K562 (cell line): Measurements from ENCODE around the gene SIRT4. TPM values are rescaled to one million over a fixed set of nuclear protein-coding genes. Genes with fewer than 3 reads are reported as not detected.

Experiments used
- ASH1L ChIP-seq: fragments of 450-650 bp; IDR thresholded peaks from 2 replicates; pipeline ENCODE4 v1.6.1; 2018; ENCODE audit warnings: borderline replicate concordance, mild to moderate bottlenecking, low read depth; ENCODE audit not compliant: partially characterized antibody
- CBX8 ChIP-seq: fragments of 200-600 bp; sonication (generic); IDR thresholded peaks from 2 replicates; pipeline ENCODE4 v1.6.1; 2012; ENCODE audit warnings: borderline replicate concordance, mixed run types, low read depth, mild to moderate bottlenecking, moderate library complexity, mixed read lengths, low read length, control low read depth, inconsistent platforms; ENCODE audit not compliant: poor library complexity, severe bottlenecking; ENCODE audit errors: extremely low read depth
- E2F3 ChIP-seq: fragments of 250-450 bp; sonication (Bioruptor Pico); IDR thresholded peaks from 2 replicates; pipeline ENCODE4 v1.4.0; 2020; ENCODE audit warnings: mild to moderate bottlenecking
- LCOR ChIP-seq: sonication (generic); formaldehyde crosslinking; IDR thresholded peaks from 2 replicates; pipeline ENCODE4 v1.8.0; 2022; ENCODE audit warnings: mild to moderate bottlenecking, missing genetic modification reagents
- MCM3 ChIP-seq: fragments of 450-650 bp; IDR thresholded peaks from 2 replicates; pipeline ENCODE4 v1.6.1; 2016
- RBM39 ChIP-seq: fragments of 200-400 bp; formaldehyde crosslinking; optimal IDR thresholded peaks from 2 replicates; pipeline ENCODE3; 2018; ENCODE audit warnings: low read depth, low read length
- ZNF507 ChIP-seq: conservative IDR thresholded peaks from 2 replicates; pipeline ENCODE4 v1.6.1; 2017; ENCODE audit warnings: missing genetic modification characterization, missing compliant biosample characterization
- polyA plus RNA-seq, 8 experiments: library from polyadenylated mRNA; depleted of rRNA in 4 of 8; stranded (reverse) in 5 of 8; unstranded in 3 of 8; fragments of >200 nt; fragmentation: Nextera tagmentation in 2 of 8; fragmentation: Illumina TruSeq in 1 of 8; extraction: Ambion mirVana in 2 of 8; extraction: Trizol in 1 of 8; gene quantifications; 2 replicates each; pipeline versions ENCODE4 v1.2.1 to v1.2.3, GENCODE V29; 2011 to 2014; ENCODE audit warnings: inconsistent platforms in 1 of 8, missing spikeins in 1 of 8
- total RNA-seq, 7 experiments: library from RNA; depleted of rRNA in 6 of 7; stranded (reverse); fragments of >200 nt in 6 of 7; fragmentation: Illumina TruSeq in 2 of 7; extraction: Trizol in 2 of 7; gene quantifications; 2 replicates each; pipeline versions ENCODE4 v1.2.1 to v1.2.3, GENCODE V29; 2011 to 2021; ENCODE audit warnings: low replicate concordance in 1 of 7
- TF ChIP-seq, protein P1 (sequence below): fragments of 200-400 bp; formaldehyde crosslinking; IDR thresholded peaks from 2 replicates; pipeline ENCODE4 v1.6.1; 2017; ENCODE audit warnings: mild to moderate bottlenecking, low read depth, low read length, moderate library complexity
- TF ChIP-seq, protein P2 (sequence below): fragments of 250-450 bp; sonication (Bioruptor Pico); IDR thresholded peaks from 2 replicates; pipeline ENCODE4 v1.8.0; 2022; ENCODE audit warnings: inconsistent platforms
- TF ChIP-seq, protein P3 (sequence below): fragments of 250-450 bp; sonication (Bioruptor Pico); IDR thresholded peaks from 2 replicates; pipeline ENCODE4 v1.8.0; 2022; ENCODE audit warnings: moderate library complexity, mild to moderate bottlenecking, inconsistent platforms
- TF ChIP-seq, protein P4 (sequence below), 2 experiments: fragments of 450-650 bp in 1 of 2; sonication (generic) in 1 of 2; formaldehyde crosslinking in 1 of 2; IDR thresholded peaks; 2 replicates each; pipeline versions ENCODE4 v1.7.1 to v1.9.0; 2016 to 2022; ENCODE audit warnings: inconsistent platforms in 1 of 2, mild to moderate bottlenecking in 1 of 2, missing genetic modification reagents in 1 of 2

Gene SIRT4
- total and polyA plus RNA-seq, 9 of the 15 experiments (the other 6 are each of a cell fraction or from before 2014, with no cell fraction given): 0.86 to 5.2 (median 2.4) TPM

DNA sequence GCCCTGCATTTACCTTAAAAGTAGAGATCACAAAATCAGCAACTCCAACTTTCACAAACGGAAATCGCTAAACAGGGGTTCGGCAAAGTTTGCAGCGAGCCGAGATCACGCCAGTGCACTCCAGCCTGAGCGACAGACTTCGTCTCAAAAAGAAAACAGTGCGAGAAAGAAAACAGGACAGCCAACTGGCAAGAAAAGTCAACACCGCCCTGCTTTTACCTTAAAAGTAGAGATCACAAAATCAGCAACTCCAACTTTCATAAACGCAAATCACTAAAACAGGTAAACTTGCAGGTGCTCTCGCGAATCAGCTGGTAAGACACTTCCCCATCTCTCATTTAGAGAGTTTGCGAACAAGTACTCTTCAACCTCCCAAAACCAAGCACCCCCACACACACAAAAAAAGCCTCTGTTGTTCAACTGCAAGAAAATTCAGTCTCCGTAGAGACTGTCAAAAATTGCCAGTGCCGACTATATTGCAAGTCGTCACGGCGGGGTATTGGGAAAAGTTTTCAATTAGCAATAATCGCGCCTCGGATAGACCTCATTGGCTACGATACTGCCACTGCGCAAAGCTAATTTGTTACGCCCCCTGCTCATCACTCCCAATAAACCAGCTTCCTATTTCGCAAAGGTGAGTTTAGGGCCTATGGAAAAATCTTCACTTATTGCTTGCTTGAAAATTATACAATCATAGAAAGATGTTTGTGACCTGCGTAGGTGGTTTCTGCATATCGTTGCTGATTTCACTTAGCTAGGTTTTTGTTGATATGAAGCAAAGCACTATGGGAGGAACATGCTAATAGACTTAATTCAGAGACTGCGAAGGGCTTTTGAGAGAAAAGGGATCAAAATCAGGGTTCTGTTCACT lies 9.2 kb upstream of the SIRT4 start, which contains the start of gene RNU4-1 (continued):
- TF ChIP-seq, protein P1, sequence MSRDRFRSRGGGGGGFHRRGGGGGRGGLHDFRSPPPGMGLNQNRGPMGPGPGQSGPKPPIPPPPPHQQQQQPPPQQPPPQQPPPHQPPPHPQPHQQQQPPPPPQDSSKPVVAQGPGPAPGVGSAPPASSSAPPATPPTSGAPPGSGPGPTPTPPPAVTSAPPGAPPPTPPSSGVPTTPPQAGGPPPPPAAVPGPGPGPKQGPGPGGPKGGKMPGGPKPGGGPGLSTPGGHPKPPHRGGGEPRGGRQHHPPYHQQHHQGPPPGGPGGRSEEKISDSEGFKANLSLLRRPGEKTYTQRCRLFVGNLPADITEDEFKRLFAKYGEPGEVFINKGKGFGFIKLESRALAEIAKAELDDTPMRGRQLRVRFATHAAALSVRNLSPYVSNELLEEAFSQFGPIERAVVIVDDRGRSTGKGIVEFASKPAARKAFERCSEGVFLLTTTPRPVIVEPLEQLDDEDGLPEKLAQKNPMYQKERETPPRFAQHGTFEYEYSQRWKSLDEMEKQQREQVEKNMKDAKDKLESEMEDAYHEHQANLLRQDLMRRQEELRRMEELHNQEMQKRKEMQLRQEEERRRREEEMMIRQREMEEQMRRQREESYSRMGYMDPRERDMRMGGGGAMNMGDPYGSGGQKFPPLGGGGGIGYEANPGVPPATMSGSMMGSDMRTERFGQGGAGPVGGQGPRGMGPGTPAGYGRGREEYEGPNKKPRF: no peak
- TF ChIP-seq RBM39 (peak; percentile 97), CBX8 (no peak), MCM3 (no peak), ZNF507 (no peak), ASH1L (peak; percentile 71), LCOR (CRISPR knock-in tag) (peak; percentile 85), E2F3 (CRISPR knock-in tag) (no peak)
- TF ChIP-seq, protein P2, sequence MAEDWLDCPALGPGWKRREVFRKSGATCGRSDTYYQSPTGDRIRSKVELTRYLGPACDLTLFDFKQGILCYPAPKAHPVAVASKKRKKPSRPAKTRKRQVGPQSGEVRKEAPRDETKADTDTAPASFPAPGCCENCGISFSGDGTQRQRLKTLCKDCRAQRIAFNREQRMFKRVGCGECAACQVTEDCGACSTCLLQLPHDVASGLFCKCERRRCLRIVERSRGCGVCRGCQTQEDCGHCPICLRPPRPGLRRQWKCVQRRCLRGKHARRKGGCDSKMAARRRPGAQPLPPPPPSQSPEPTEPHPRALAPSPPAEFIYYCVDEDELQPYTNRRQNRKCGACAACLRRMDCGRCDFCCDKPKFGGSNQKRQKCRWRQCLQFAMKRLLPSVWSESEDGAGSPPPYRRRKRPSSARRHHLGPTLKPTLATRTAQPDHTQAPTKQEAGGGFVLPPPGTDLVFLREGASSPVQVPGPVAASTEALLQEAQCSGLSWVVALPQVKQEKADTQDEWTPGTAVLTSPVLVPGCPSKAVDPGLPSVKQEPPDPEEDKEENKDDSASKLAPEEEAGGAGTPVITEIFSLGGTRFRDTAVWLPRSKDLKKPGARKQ: no peak
- TF ChIP-seq, protein P3, sequence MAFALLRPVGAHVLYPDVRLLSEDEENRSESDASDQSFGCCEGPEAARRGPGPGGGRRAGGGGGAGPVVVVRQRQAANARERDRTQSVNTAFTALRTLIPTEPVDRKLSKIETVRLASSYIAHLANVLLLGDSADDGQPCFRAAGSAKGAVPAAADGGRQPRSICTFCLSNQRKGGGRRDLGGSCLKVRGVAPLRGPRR (CRISPR knock-in tag): no peak
- TF ChIP-seq, protein P4, sequence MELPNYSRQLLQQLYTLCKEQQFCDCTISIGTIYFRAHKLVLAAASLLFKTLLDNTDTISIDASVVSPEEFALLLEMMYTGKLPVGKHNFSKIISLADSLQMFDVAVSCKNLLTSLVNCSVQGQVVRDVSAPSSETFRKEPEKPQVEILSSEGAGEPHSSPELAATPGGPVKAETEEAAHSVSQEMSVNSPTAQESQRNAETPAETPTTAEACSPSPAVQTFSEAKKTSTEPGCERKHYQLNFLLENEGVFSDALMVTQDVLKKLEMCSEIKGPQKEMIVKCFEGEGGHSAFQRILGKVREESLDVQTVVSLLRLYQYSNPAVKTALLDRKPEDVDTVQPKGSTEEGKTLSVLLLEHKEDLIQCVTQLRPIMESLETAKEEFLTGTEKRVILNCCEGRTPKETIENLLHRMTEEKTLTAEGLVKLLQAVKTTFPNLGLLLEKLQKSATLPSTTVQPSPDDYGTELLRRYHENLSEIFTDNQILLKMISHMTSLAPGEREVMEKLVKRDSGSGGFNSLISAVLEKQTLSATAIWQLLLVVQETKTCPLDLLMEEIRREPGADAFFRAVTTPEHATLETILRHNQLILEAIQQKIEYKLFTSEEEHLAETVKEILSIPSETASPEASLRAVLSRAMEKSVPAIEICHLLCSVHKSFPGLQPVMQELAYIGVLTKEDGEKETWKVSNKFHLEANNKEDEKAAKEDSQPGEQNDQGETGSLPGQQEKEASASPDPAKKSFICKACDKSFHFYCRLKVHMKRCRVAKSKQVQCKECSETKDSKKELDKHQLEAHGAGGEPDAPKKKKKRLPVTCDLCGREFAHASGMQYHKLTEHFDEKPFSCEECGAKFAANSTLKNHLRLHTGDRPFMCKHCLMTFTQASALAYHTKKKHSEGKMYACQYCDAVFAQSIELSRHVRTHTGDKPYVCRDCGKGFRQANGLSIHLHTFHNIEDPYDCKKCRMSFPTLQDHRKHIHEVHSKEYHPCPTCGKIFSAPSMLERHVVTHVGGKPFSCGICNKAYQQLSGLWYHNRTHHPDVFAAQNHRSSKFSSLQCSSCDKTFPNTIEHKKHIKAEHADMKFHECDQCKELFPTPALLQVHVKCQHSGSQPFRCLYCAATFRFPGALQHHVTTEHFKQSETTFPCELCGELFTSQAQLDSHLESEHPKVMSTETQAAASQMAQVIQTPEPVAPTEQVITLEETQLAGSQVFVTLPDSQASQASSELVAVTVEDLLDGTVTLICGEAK (IDR thresholded peaks at IDR 0.05): no peak
- TF ChIP-seq, protein P4 (CRISPR knock-in tag; IDR thresholded peaks at IDR 0.05): no peak
